Pons (tissue), 1 donor: Measurements from ENCODE around the gene PPP1R13B.

Experiments used
- DNase-seq: peaks from one replicate; pipeline ENCODE4 v3.0.0-alpha.2; 2016; ENCODE audit warnings: low spot score

Gene PPP1R13B

GRCh38 chr14:103881268-103882201 is 34.2 kb upstream of the PPP1R13B start:
- no peak for DNase-seq

- DNase-seq: peak; percentile 43
Observed at GRCh38 chr14:103880348-103881267, 33.2 kb upstream of the PPP1R13B start.

GRCh38 chr14:103879570-103880347 is 32.4 kb upstream of the PPP1R13B start:
- no peak for DNase-seq

- DNase-seq: no peak
Observed at GRCh38 chr14:103879118-103879569, 31.8 kb upstream of the PPP1R13B start.

- no peak for DNase-seq
Observed at GRCh38 chr14:103878180-103878579, 30.8 kb upstream of the PPP1R13B start.

- no peak for DNase-seq
Observed at GRCh38 chr14:103875010-103875409, 27.6 kb upstream of the PPP1R13B start.

- no peak for DNase-seq
Observed at GRCh38 chr14:103872481-103873113, 25.2 kb upstream of the PPP1R13B start.

- DNase-seq: no peak
Observed at GRCh38 chr14:103871596-103872480, 24.5 kb upstream of the PPP1R13B start.

- no peak for DNase-seq
Observed at GRCh38 chr14:103870891-103871595, 23.7 kb upstream of the PPP1R13B start.

- DNase-seq: no peak
Observed at GRCh38 chr14:103870144-103870876, 22.9 kb upstream of the PPP1R13B start.

- DNase-seq: no peak
Observed at GRCh38 chr14:103869406-103870143, 22.2 kb upstream of the PPP1R13B start.

GRCh38 chr14:103868242-103868897 is 21.0 kb upstream of the PPP1R13B start:
- no peak for DNase-seq

- peak; percentile 32 for DNase-seq
Observed at GRCh38 chr14:103867523-103867953, 20.2 kb upstream of the PPP1R13B start.

- DNase-seq: no peak
Observed at GRCh38 chr14:103867020-103867419, 19.6 kb upstream of the PPP1R13B start.

GRCh38 chr14:103863245-103863644 is 15.9 kb upstream of the PPP1R13B start:
- no peak for DNase-seq

GRCh38 chr14:103862393-103862782 is 15.0 kb upstream of the PPP1R13B start:
- no peak for DNase-seq
